Epithelial cell of prostate (primary cell): Measurements from ENCODE around the gene ACSF3.

Experiments used
- DNase-seq: peaks from one replicate; pipeline ENCODE4 v3.0.0-alpha.2; 2011; ENCODE audit warnings: low read depth, low spot score
- H3K27ac ChIP-seq: fragments of 450-650 bp; 2 replicates; pipeline ENCODE4 v1.5.1; 2017; ENCODE audit warnings: mild to moderate bottlenecking

Gene ACSF3

GRCh38 chr16:89193576-89194293 is 100.1 kb downstream of the ACSF3 start:
- no peak overlapping the region for H3K27ac ChIP-seq
- no peak for DNase-seq

GRCh38 chr16:89194340-89195311 is 101.0 kb downstream of the ACSF3 start:
- H3K27ac ChIP-seq = no peak overlapping the region
- DNase-seq = no peak

GRCh38 chr16:89195521-89196171 is 102.0 kb downstream of the ACSF3 start:
- DNase-seq = no peak
- H3K27ac ChIP-seq = no peak overlapping the region

GRCh38 chr16:89197033-89197632 is 103.5 kb downstream of the ACSF3 start:
- DNase-seq = no peak
- no peak overlapping the region for H3K27ac ChIP-seq

- DNase-seq = no peak
- no peak overlapping the region for H3K27ac ChIP-seq
Measured at GRCh38 chr16:89197633-89198416, 104.2 kb downstream of the ACSF3 start.

- H3K27ac ChIP-seq = no peak overlapping the region
- DNase-seq = no peak
Measured at GRCh38 chr16:89198417-89199240, 105.0 kb downstream of the ACSF3 start.

GRCh38 chr16:89199241-89200123 is 105.8 kb downstream of the ACSF3 start:
- DNase-seq = no peak
- no peak overlapping the region for H3K27ac ChIP-seq

- no peak within 1 kb of the TSS for H3K27ac ChIP-seq
- DNase-seq = no peak
Measured at GRCh38 chr16:89200124-89200849, 106.6 kb downstream of the ACSF3 start, which contains the start of gene SLC22A31. Gene SLC22A31 (minus strand): TSS chr16:89200537. CDS start chr16:89200501, 36 bp downstream.

- DNase-seq = no peak
- no peak overlapping the region for H3K27ac ChIP-seq
Measured at GRCh38 chr16:89200850-89201411, 107.3 kb downstream of the ACSF3 start.

GRCh38 chr16:89201439-89202377 is 108.1 kb downstream of the ACSF3 start:
- no peak for DNase-seq
- H3K27ac ChIP-seq = no peak overlapping the region

GRCh38 chr16:89202422-89203215 is 109.0 kb downstream of the ACSF3 start:
- no peak for DNase-seq
- no peak overlapping the region for H3K27ac ChIP-seq
